Mononuclear cell (primary cell): Measurements from ENCODE around the gene TUBAL3. TPM values are rescaled to one million over a fixed set of nuclear protein-coding genes. Genes with fewer than 3 reads are reported as not detected.

Experiments
- H3K27me3 ChIP-seq: 2 replicates; pipeline ENCODE4 v1.6.0; 2011; ENCODE audit warnings: low read length, control low read depth; ENCODE audit not compliant: insufficient read depth
- H3K4me1 ChIP-seq: 2 replicates; pipeline ENCODE4 v1.5.1; 2011; ENCODE audit warnings: mild to moderate bottlenecking, low read length, control low read depth; ENCODE audit not compliant: insufficient read depth
- H3K4me3 ChIP-seq: 2 replicates; pipeline ENCODE4 v1.5.1; 2011; ENCODE audit warnings: mild to moderate bottlenecking, low read length, moderate library complexity
- H3K9me3 ChIP-seq: 2 replicates; pipeline ENCODE4 v1.5.1; 2011; ENCODE audit warnings: low read depth, mild to moderate bottlenecking, control low read depth, low read length
- total RNA-seq: library from RNA; depleted of rRNA; stranded (reverse); fragments of >200 nt; gene quantifications from one replicate; pipeline ENCODE4 v1.2.3, GENCODE V29; 2012

The TUBAL3 gene
- total RNA-seq, 1 donor = not detected

- no peak overlapping the region for H3K4me3 ChIP-seq
- H3K4me1 ChIP-seq = no peaks in the 10 kb centered on the region
- no peaks in the 10 kb centered on the region for H3K9me3 ChIP-seq
- H3K27me3 ChIP-seq = no peaks in the 10 kb centered on the region
Measured at GRCh38 chr10:5373891-5374611, 30.6 kb downstream of the TUBAL3 start.

- no peaks in the 10 kb centered on the region for H3K9me3 ChIP-seq
- no peak overlapping the region for H3K4me3 ChIP-seq
- no peaks in the 10 kb centered on the region for H3K4me1 ChIP-seq
- H3K27me3 ChIP-seq = no peaks in the 10 kb centered on the region
Measured at GRCh38 chr10:5373307-5373706, 31.3 kb downstream of the TUBAL3 start.

- Histone ChIP-seq H3K27me3 (no peaks in the 10 kb centered on the region), H3K4me3 (no peak overlapping the region), H3K9me3 (no peaks in the 10 kb centered on the region), H3K4me1 (no peaks in the 10 kb centered on the region)
Measured at GRCh38 chr10:5370493-5371352, 33.9 kb downstream of the TUBAL3 start.

GRCh38 chr10:5369362-5370158 lies 35.1 kb downstream of the TUBAL3 start:
- Histone ChIP-seq H3K4me1 (no peaks in the 10 kb centered on the region), H3K27me3 (no peaks in the 10 kb centered on the region), H3K4me3 (no peak overlapping the region), H3K9me3 (no peaks in the 10 kb centered on the region)

- no peaks in the 10 kb centered on the region for H3K4me1 ChIP-seq
- no peak overlapping the region for H3K4me3 ChIP-seq
- H3K27me3 ChIP-seq = no peaks in the 10 kb centered on the region
- no peaks in the 10 kb centered on the region for H3K9me3 ChIP-seq
Measured at GRCh38 chr10:5365928-5366327, 38.7 kb downstream of the TUBAL3 start.

GRCh38 chr10:5364890-5365338 lies 39.7 kb downstream of the TUBAL3 start, which contains the start of gene UCN3:
Gene UCN3, plus strand, starts transcription at chr10:5364966. Its CDS starts 8,755 bp downstream, at chr10:5373721.
- no peaks in the 10 kb centered on the region for H3K9me3 ChIP-seq
- H3K4me1 ChIP-seq = no peaks in the 10 kb centered on the region
- H3K27me3 ChIP-seq = no peaks in the 10 kb centered on the region
- H3K4me3 ChIP-seq = no peak within 1 kb of the TSS

DNA sequence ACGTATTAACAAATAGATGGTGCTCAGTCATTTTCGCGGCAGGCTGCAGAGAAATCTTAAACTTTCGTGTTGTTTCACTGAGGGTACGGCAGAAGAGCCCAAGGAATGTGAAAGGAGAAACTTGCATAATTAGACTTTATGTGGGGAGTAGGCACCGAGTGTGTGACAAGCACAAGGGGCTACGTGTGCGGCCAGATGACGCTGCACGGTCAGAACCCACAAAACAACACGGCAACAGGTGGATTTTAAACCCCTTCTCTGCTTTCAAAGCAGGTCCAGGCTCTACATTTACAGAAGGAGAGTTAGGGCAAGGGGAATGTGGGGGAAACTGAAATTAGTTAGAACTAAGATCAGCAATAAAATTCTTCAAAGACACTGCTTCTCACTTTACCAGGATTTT lies 40.3 kb downstream of the TUBAL3 start:
- Histone ChIP-seq H3K4me3 (no peak overlapping the region), H3K27me3 (no peaks in the 10 kb centered on the region), H3K9me3 (no peaks in the 10 kb centered on the region), H3K4me1 (no peaks in the 10 kb centered on the region)

- no peak overlapping the region for H3K4me3 ChIP-seq
- no peaks in the 10 kb centered on the region for H3K27me3 ChIP-seq
- no peaks in the 10 kb centered on the region for H3K9me3 ChIP-seq
- H3K4me1 ChIP-seq = no peaks in the 10 kb centered on the region
Measured at GRCh38 chr10:5362873-5363272, 41.8 kb downstream of the TUBAL3 start.

DNA sequence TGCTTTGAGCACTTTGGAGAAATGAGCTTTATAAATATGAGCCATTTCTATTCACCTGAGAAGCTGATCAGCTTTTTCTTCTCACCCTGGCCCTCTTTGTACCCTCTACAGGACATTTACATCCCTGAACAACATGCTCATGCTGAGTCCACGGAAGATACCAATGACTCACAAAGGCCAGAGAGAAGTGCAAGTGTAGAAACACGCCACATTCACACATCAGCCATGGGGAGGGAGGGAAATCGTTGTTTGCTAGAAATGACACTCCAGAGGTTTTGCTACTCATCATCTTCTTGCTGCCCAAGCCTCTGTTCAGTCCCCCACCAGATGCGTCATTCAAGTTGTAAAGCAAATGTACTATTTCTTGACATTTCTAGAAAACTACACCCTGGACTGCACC lies 42.7 kb downstream of the TUBAL3 start:
- H3K9me3 ChIP-seq = no peaks in the 10 kb centered on the region
- H3K27me3 ChIP-seq = peaks cover 1% of the 10 kb centered on the region
- no peak overlapping the region for H3K4me3 ChIP-seq
- H3K4me1 ChIP-seq = no peaks in the 10 kb centered on the region

DNA sequence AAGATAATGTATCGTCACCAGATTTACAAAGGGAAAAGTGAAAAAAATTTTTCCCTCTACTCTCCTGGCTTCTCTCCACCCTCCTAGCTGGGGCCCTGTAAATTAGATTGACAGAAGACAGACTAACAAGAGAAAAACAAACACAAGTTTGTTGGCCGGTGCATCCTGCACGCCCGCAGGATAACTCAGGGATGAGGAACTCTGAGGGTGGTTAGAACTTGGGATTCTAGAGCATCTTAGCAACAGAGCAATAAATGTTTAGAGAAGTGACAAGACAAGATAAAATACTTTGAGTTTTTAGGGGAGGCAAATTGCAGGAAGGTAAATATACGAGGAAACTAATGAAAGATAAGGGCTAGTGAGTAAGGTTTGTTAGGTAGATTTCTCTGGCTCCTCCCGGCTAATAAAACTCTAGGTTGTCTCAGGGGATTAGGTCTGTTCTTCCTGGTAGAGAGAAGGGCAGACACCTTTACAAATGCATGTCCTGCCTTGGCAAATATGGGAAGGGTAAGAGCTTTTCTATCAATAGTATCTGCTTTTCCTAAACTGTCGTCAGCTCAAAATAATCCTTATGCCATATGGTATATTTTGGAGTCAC lies 44.2 kb downstream of the TUBAL3 start:
- Histone ChIP-seq H3K4me1 (no peaks in the 10 kb centered on the region), H3K9me3 (no peaks in the 10 kb centered on the region), H3K27me3 (peaks cover 2% of the 10 kb centered on the region), H3K4me3 (no peak overlapping the region)

GRCh38 chr10:5356302-5356763 lies 48.3 kb downstream of the TUBAL3 start:
- Histone ChIP-seq H3K9me3 (no peaks in the 10 kb centered on the region), H3K27me3 (peaks cover 2% of the 10 kb centered on the region), H3K4me3 (no peak overlapping the region), H3K4me1 (no peaks in the 10 kb centered on the region)

DNA sequence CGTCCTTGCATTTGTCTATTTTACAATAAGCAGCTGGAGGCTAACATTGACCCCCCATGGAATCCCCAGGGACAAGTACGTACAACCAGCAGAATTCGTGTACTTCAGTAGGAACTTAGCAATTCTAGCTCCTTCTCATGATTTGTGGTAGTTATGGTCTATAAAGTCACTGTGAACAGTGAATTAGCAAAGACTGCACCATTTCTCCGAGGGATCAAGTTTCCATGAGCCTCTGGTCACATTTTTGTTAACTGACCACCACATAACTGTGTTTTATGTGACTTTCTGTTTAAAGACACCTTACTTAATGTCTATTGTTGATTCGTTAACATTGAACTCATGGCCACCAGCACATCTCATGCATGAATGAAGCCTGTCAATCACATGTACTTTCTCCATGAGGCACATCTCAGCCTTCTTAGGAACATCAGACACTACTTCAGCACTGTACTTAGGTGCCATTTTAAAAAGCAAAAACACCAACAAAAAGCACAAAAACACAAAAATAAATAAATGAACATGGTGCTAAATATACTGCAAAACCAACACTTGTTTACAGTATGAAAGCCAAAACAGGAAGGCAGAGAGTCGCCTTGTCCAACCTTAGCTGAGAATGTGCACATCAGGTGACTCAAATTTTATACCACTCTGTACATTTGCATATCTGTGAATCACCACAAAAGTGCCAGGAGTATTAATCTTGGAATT lies 48.9 kb downstream of the TUBAL3 start:
- Histone ChIP-seq H3K4me3 (no peak overlapping the region), H3K4me1 (no peaks in the 10 kb centered on the region), H3K9me3 (no peaks in the 10 kb centered on the region), H3K27me3 (peaks cover 2% of the 10 kb centered on the region)

- Histone ChIP-seq H3K4me1 (no peaks in the 10 kb centered on the region), H3K9me3 (no peaks in the 10 kb centered on the region), H3K4me3 (no peak overlapping the region), H3K27me3 (peaks cover 2% of the 10 kb centered on the region)
Measured at GRCh38 chr10:5354068-5354467, 50.6 kb downstream of the TUBAL3 start.

DNA sequence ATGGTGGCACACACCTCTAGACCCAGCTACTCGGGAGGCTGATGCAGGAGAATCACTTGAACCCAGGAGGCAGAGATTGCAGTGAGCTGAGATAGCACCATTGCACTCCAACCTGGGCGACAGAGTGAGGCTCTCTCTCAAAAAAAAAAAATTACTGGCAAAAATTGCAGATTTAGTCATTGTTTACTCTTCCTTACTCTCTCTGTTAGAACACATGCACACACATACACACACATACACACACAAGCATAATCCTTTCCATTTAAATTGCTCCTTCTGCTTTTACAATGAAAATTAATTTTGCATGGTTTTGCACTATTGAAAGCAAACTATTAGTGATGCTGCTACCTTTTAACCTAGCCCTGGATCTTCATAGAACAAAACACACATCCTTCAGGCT lies 55.3 kb downstream of the TUBAL3 start:
- Histone ChIP-seq H3K4me3 (no peak overlapping the region), H3K27me3 (no peaks in the 10 kb centered on the region), H3K4me1 (no peaks in the 10 kb centered on the region), H3K9me3 (no peaks in the 10 kb centered on the region)
